Fibroblast of the aortic adventitia (primary cell): ENCODE data around the gene DOCK1. TPM values are rescaled to one million over a fixed set of nuclear protein-coding genes. Genes with fewer than 3 reads are reported as not detected.

ENCODE experiments used
- DNase-seq: peaks from one replicate; pipeline ENCODE4 v3.0.0-alpha.2; 2010; ENCODE audit warnings: low read depth
- H3K4me3 ChIP-seq: 2 replicates; pipeline ENCODE4 v1.5.1; 2011; ENCODE audit warnings: low read depth, mild to moderate bottlenecking, control low read depth, low read length, moderate library complexity
- total RNA-seq: library from RNA; depleted of rRNA; stranded (reverse); fragments of >200 nt; gene quantifications from 2 replicates; pipeline ENCODE4 v1.2.3, GENCODE V29; 2012; ENCODE audit warnings: low replicate concordance
- TF ChIP-seq, protein P1 (sequence below): IDR thresholded peaks from 2 replicates; pipeline ENCODE4 v1.5.1; 2011; ENCODE audit warnings: mild to moderate bottlenecking, low read length, control low read depth, inconsistent platforms; ENCODE audit not compliant: insufficient read depth

The DOCK1 gene
- total RNA-seq, 1 donor = 75.2 TPM

- no peak for DNase-seq
- TF ChIP-seq, protein P1, sequence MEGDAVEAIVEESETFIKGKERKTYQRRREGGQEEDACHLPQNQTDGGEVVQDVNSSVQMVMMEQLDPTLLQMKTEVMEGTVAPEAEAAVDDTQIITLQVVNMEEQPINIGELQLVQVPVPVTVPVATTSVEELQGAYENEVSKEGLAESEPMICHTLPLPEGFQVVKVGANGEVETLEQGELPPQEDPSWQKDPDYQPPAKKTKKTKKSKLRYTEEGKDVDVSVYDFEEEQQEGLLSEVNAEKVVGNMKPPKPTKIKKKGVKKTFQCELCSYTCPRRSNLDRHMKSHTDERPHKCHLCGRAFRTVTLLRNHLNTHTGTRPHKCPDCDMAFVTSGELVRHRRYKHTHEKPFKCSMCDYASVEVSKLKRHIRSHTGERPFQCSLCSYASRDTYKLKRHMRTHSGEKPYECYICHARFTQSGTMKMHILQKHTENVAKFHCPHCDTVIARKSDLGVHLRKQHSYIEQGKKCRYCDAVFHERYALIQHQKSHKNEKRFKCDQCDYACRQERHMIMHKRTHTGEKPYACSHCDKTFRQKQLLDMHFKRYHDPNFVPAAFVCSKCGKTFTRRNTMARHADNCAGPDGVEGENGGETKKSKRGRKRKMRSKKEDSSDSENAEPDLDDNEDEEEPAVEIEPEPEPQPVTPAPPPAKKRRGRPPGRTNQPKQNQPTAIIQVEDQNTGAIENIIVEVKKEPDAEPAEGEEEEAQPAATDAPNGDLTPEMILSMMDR = no peak
- no peak overlapping the region for H3K4me3 ChIP-seq
Measured at GRCh38 chr10:127081851-127082345, 176.7 kb downstream of the DOCK1 start.

- no peak overlapping the region for H3K4me3 ChIP-seq
- DNase-seq = no peak
- TF ChIP-seq, protein P1 = no peak
Measured at GRCh38 chr10:127082651-127083050, 177.4 kb downstream of the DOCK1 start.

DNA sequence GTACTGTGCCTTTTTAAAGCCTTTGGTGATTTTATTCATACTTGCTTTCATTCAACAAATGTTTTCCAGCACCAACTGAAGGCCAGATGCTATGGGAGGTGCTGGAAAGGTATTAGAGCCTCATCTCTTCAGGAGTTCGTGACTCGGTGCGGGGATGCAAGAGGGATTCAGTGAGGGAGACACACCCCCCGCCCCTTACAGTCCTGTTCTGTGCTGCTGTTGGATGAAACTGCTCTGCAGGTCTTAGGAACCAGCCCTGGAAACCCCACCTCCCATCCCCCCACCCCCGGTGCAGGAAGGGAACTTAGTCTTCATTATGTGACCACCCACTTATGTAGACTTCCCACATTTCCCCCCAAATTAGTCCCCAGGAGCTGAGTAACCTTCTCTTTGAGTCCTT is 180.7 kb downstream of the DOCK1 start:
- TF ChIP-seq, protein P1 = no peak
- no peak for DNase-seq
- no peak overlapping the region for H3K4me3 ChIP-seq

DNA sequence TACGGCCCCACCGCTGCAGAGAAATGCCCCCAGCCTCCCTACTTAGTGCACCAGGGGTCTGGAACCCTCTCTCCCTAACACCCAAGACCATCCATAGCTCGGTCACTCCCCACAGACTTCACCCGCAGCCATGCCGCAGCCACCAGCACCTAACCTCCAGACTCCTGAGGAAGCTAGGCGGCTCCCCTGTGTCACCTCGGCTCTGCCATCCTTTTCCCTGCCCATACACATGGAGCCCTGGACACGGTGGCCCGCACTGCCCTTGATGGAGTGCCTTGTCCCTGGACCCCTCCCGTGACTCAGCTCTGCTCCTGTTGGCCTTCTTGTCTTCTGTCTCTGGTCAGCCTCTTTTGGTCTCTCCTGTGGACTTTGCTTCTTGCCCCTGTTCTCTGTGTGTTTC is 183.7 kb downstream of the DOCK1 start:
- DNase-seq = no peak
- TF ChIP-seq, protein P1 = no peak
- H3K4me3 ChIP-seq = no peak overlapping the region

DNA sequence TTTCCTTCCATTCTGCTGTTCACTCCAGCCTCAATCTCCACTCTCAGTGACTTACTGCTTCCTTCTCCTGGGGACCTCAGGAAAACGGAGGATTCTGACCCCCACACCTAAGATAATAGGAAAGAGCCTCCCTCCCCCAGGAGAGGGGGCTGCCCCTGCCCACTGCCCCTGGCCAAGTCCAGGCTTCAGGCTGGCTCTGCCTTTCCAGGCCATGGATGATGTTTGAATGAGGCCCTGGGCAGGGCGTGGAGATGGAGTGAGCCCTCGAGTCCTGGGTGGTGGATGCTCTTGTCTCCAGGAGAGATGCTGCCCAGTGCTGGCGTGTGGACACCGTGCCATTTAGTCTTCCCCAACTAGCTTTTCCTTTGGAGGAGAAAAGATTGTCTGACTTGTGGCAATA is 184.2 kb downstream of the DOCK1 start:
- no peak for DNase-seq
- no peak overlapping the region for H3K4me3 ChIP-seq
- TF ChIP-seq, protein P1 = no peak

GRCh38 chr10:127090138-127090537 is 184.9 kb downstream of the DOCK1 start:
- TF ChIP-seq, protein P1 = no peak
- no peak for DNase-seq
- no peak overlapping the region for H3K4me3 ChIP-seq

DNA sequence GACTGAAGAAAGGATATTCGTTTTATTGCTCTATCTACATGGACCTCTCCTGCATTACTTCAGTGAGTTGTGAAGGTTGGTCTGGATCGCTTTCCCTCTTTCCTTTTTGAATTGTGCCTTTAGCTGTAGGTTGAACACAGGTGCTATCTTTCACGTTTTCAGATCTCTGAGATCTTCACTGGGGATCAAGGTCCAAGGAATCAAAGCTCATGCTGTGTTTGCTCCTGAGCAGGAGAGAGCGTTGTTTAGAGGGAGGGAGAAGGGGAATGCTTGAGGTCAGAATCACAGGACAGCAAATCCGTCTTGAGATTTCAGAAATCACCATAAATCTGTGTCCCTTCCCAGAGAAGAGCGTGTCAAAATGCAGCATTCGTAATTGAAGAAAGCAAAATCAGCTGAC is 186.1 kb downstream of the DOCK1 start:
- no peak for DNase-seq
- H3K4me3 ChIP-seq = no peak overlapping the region
- TF ChIP-seq, protein P1 = no peak
